CD14-positive monocyte (primary cell): ENCODE results near the gene GAGE1. TPM values are rescaled to one million over a fixed set of nuclear protein-coding genes. Genes with fewer than 3 reads are reported as not detected.
"Not testable (repeated sequence)": the region's sequence is repeated elsewhere in the genome, so short reads cannot be mapped to it uniquely, and the experiment has no call there.

ENCODE experiments used
- DNase-seq, 3 donors: peaks; one replicate each; pipeline ENCODE4 v3.0.0-alpha.2; 2011 to 2022
- H2AFZ ChIP-seq: 2 replicates; pipeline ENCODE4 v1.6.0; 2012; ENCODE audit warnings: mild to moderate bottlenecking, low read depth, low read length, inconsistent platforms; ENCODE audit not compliant: insufficient read depth, poor library complexity, severe bottlenecking
- H3K27ac ChIP-seq, 2 donors: 1 replicate in 1 of 2; 2 replicates in 1 of 2; pipeline ENCODE4 v1.5.1; 2012 to 2013; ENCODE audit warnings: low read length in 2 of 2, control low read depth in 1 of 2, inconsistent platforms in 1 of 2, low read depth in 1 of 2, mild to moderate bottlenecking in 1 of 2
- H3K27me3 ChIP-seq, 2 donors: one replicate each; pipeline versions ENCODE4 v1.6.0 to v1.6.1; 2011 to 2013; ENCODE audit warnings: low read length in 2 of 2; ENCODE audit not compliant: control insufficient read depth in 2 of 2, insufficient read depth in 2 of 2
- H3K36me3 ChIP-seq, 2 donors: replicated peaks in 1 of 2; 1 replicate in 1 of 2; 2 replicates in 1 of 2; pipeline versions ENCODE4 v1.5.1 to v1.6.1; 2012 to 2013; ENCODE audit warnings: low read length in 2 of 2, control low read depth in 1 of 2, inconsistent platforms in 1 of 2, mild to moderate bottlenecking in 1 of 2; ENCODE audit not compliant: insufficient read depth in 2 of 2, control insufficient read depth in 1 of 2
- H3K4me1 ChIP-seq, 2 donors: 1 replicate in 1 of 2; 2 replicates in 1 of 2; pipeline versions ENCODE4 v1.5.1 to v1.6.1; 2012 to 2013; ENCODE audit warnings: low read length in 2 of 2, control low read depth in 1 of 2, inconsistent platforms in 1 of 2, mild to moderate bottlenecking in 1 of 2, moderate library complexity in 1 of 2; ENCODE audit not compliant: insufficient read depth in 2 of 2, control insufficient read depth in 1 of 2
- H3K4me2 ChIP-seq: replicated peaks from 2 replicates; pipeline ENCODE3; 2012; ENCODE audit warnings: low read length, moderate library complexity, mild to moderate bottlenecking; ENCODE audit not compliant: poor library complexity, severe bottlenecking; ENCODE audit errors: extremely low read depth
- H3K4me3 ChIP-seq, 3 experiments: fragments of 200-600 bp in 1 of 3; sonication (generic) in 1 of 3; replicated peaks in 1 of 3; 1 replicate in 2 of 3; 2 replicates in 1 of 3; pipeline ENCODE4 v1.5.1; 2011 to 2013; ENCODE audit warnings: low read length in 3 of 3, mild to moderate bottlenecking in 3 of 3, control low read depth in 2 of 3, low read depth in 2 of 3, inconsistent platforms in 1 of 3, moderate library complexity in 1 of 3
- H3K79me2 ChIP-seq: 2 replicates; pipeline ENCODE4 v1.6.0; 2012; ENCODE audit warnings: mild to moderate bottlenecking, control low read depth, inconsistent platforms, low read length, moderate library complexity; ENCODE audit not compliant: insufficient read depth
- H3K9ac ChIP-seq: 2 replicates; pipeline ENCODE4 v1.6.0; 2017; ENCODE audit warnings: low read length, mild to moderate bottlenecking; ENCODE audit not compliant: insufficient read depth, poor library complexity, severe bottlenecking
- H3K9me3 ChIP-seq, 2 donors: replicated peaks in 1 of 2; 1 replicate in 1 of 2; 2 replicates in 1 of 2; pipeline versions ENCODE4 v1.5.1 to v1.6.1; 2012 to 2013; ENCODE audit warnings: low read length in 2 of 2, control low read depth in 1 of 2; ENCODE audit not compliant: control insufficient read depth in 1 of 2, insufficient read depth in 1 of 2
- H4K20me1 ChIP-seq: 2 replicates; pipeline ENCODE4 v1.6.0; 2012; ENCODE audit warnings: mild to moderate bottlenecking, low read length, control low read depth, moderate library complexity; ENCODE audit not compliant: insufficient read depth
- H3K27ac Mint-ChIP-seq, 7 donors: one replicate each; pipeline ENCODE4 v1.8.0; 2020; ENCODE audit warnings: mild to moderate bottlenecking in 7 of 7, mixed read lengths in 7 of 7, moderate library complexity in 6 of 7, inconsistent platforms in 2 of 7
- H3K27me3 Mint-ChIP-seq, 3 donors: one replicate each; pipeline ENCODE4 v1.8.0; 2021 to 2022; ENCODE audit warnings: low read depth in 3 of 3, mild to moderate bottlenecking in 3 of 3, mixed read lengths in 3 of 3, moderate library complexity in 3 of 3, inconsistent platforms in 1 of 3
- H3K36me3 Mint-ChIP-seq, 2 donors: one replicate each; pipeline ENCODE4 v1.8.0; 2020; ENCODE audit warnings: mixed read lengths in 2 of 2, inconsistent platforms in 1 of 2, mild to moderate bottlenecking in 1 of 2
- H3K4me1 Mint-ChIP-seq: one replicate; pipeline ENCODE4 v1.8.0; 2020; ENCODE audit warnings: mild to moderate bottlenecking, mixed read lengths
- H3K4me3 Mint-ChIP-seq, 2 donors: one replicate each; pipeline ENCODE4 v1.8.0; 2020; ENCODE audit warnings: mild to moderate bottlenecking in 2 of 2, mixed read lengths in 2 of 2, moderate library complexity in 1 of 2
- H3K9me3 Mint-ChIP-seq, 7 donors: one replicate each; pipeline ENCODE4 v1.8.0; 2020 to 2022; ENCODE audit warnings: mixed read lengths in 7 of 7, mild to moderate bottlenecking in 6 of 7, moderate library complexity in 6 of 7, inconsistent platforms in 2 of 7
- WGBS: methylation state at CpG from one replicate; pipeline ENCODE4 v1.1.5; 2013; ENCODE audit warnings: missing lambda C conversion rate; ENCODE audit not compliant: insufficient coverage; 5-methylcytosine and 5-hydroxymethylcytosine counted together
- intact Hi-C, 2 donors: fragments of 100-400 bp; cut with micrococcal nuclease; formaldehyde crosslinking; loops; one replicate each; pipeline versions ENCODE4 v1.15.0 to v1.15.1; 2023
- polyA plus RNA-seq, 3 donors: library from polyadenylated mRNA; depleted of rRNA in 1 of 3; unstranded in 2 of 3; stranded (reverse) in 1 of 3; fragments of 300-500 nt in 2 of 3; fragments of >200 nt in 1 of 3; fragmentation: Illumina TruSeq in 2 of 3; gene quantifications; 1 replicate in 2 of 3; 2 replicates in 1 of 3; pipeline ENCODE4 v1.2.3, GENCODE V29; 2012 to 2021

The GAGE1 gene
- polyA plus RNA-seq, 3 donors, result not detected

DNA sequence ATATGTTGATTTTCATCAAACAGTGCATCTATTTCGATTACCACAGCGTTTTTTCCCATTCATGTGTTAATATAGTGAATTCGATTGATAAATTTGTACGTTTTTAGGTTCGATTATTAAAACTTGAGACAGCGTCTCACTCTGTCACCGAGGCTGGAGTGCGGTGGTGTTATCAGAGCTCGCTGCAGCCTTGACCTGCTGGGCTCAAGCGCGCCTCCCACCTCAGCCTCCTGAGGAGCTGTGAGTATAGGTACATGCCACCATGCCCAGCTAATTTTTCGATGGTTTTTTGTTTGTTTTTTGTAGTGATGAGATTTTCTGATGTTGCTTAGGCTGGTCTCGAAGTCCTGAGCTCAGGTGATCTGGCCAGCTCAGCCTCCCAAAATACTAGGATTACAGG is 29.7 kb upstream of the GAGE1 start:
- H3K36me3 Mint-ChIP-seq, result not testable (repeated sequence)
- WGBS, result no CpG with 5 or more reads among the region's 13 CpGs

DNA sequence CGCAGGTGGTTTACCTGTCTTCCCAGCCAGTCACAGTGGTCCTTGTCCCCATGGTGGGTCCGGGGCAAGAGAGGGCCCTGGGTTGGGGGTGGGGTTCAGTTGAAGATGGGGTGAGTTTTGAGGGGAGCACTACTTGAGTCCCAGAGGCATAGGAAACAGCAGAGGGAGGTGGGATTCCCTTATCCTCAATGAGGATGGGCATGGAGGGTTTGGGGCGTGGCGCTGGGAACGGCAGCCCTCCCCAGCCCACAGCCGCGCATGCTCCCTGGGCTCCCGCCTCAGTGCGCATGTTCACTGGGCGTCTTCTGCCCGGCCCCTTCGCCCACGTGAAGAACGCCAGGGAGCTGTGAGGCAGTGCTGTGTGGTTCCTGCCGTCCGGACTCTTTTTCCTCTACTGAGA is 28.7 kb upstream of the GAGE1 start, which contains the start of gene GAGE12G:
GAGE12G (plus strand) TSS at position 301 of the 400 bp plus-strand sequence. CDS start 1,155 bp downstream, outside the sequence.
- H3K79me2 ChIP-seq, H3K4me1 ChIP-seq, intact Hi-C loops, H3K27me3 ChIP-seq, H3K36me3 ChIP-seq, H3K9ac ChIP-seq, H3K27me3 Mint-ChIP-seq, H3K4me3 Mint-ChIP-seq, H3K9me3 Mint-ChIP-seq, H3K4me3 ChIP-seq, H3K4me1 Mint-ChIP-seq, H4K20me1 ChIP-seq, H3K27ac Mint-ChIP-seq, H3K9me3 ChIP-seq, H2AFZ ChIP-seq, H3K36me3 Mint-ChIP-seq, H3K27ac ChIP-seq, DNase-seq, H3K4me2 ChIP-seq: not testable (repeated sequence)
- no CpG with 5 or more reads among the region's 16 CpGs for WGBS

More for the DNA sequence above, 29.7 kb upstream of the GAGE1 start:
- H3K27me3 ChIP-seq, H3K36me3 ChIP-seq, H3K27ac Mint-ChIP-seq, H3K4me2 ChIP-seq, H3K4me1 Mint-ChIP-seq, H3K4me1 ChIP-seq, H3K9me3 ChIP-seq, H3K27me3 Mint-ChIP-seq, DNase-seq, H3K79me2 ChIP-seq, intact Hi-C loops, H3K9me3 Mint-ChIP-seq, H3K4me3 Mint-ChIP-seq, H3K9ac ChIP-seq, H3K4me3 ChIP-seq, H4K20me1 ChIP-seq, H3K27ac ChIP-seq, H2AFZ ChIP-seq: not testable (repeated sequence)

DNA sequence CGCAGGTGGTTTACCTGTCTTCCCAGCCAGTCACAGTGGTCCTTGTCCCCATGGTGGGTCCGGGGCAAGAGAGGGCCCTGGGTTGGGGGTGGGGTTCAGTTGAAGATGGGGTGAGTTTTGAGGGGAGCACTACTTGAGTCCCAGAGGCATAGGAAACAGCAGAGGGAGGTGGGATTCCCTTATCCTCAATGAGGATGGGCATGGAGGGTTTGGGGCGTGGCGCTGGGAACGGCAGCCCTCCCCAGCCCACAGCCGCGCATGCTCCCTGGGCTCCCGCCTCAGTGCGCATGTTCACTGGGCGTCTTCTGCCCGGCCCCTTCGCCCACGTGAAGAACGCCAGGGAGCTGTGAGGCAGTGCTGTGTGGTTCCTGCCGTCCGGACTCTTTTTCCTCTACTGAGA is 19.2 kb upstream of the GAGE1 start, which contains the start of gene GAGE12H:
GAGE12H (plus strand) TSS at position 301 of the 400 bp plus-strand sequence. CDS start 1,155 bp downstream, outside the sequence.
- H4K20me1 ChIP-seq, H3K36me3 Mint-ChIP-seq, H3K4me1 ChIP-seq, H3K27me3 ChIP-seq, H3K4me3 Mint-ChIP-seq, H3K27me3 Mint-ChIP-seq, H3K9ac ChIP-seq, H3K79me2 ChIP-seq, H3K4me2 ChIP-seq, H3K27ac Mint-ChIP-seq, H3K9me3 Mint-ChIP-seq, H3K27ac ChIP-seq, H3K4me3 ChIP-seq, H3K9me3 ChIP-seq, H3K4me1 Mint-ChIP-seq, intact Hi-C loops, DNase-seq, H2AFZ ChIP-seq, H3K36me3 ChIP-seq: not testable (repeated sequence)
- no CpG with 5 or more reads among the region's 16 CpGs for WGBS

DNA sequence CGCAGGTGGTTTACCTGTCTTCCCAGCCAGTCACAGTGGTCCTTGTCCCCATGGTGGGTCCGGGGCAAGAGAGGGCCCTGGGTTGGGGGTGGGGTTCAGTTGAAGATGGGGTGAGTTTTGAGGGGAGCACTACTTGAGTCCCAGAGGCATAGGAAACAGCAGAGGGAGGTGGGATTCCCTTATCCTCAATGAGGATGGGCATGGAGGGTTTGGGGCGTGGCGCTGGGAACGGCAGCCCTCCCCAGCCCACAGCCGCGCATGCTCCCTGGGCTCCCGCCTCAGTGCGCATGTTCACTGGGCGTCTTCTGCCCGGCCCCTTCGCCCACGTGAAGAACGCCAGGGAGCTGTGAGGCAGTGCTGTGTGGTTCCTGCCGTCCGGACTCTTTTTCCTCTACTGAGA is 9.6 kb upstream of the GAGE1 start, which contains the start of gene GAGE2A:
GAGE2A (plus strand) TSS at position 301 of the 400 bp plus-strand sequence. CDS start 1,155 bp downstream, outside the sequence.
- intact Hi-C loops, H3K9me3 Mint-ChIP-seq, H3K36me3 ChIP-seq, H3K27me3 Mint-ChIP-seq, H3K27ac Mint-ChIP-seq, H3K4me3 Mint-ChIP-seq, H3K9ac ChIP-seq, H3K27me3 ChIP-seq, H3K27ac ChIP-seq, H3K79me2 ChIP-seq, H3K4me1 ChIP-seq, H3K4me1 Mint-ChIP-seq, H3K36me3 Mint-ChIP-seq, H3K9me3 ChIP-seq, H3K4me3 ChIP-seq, H3K4me2 ChIP-seq, H2AFZ ChIP-seq, DNase-seq, H4K20me1 ChIP-seq: not testable (repeated sequence)
- WGBS, result no CpG with 5 or more reads among the region's 16 CpGs
